Cardiac fibroblast (primary cell): Measurements from ENCODE around the gene C20orf141.

Experiments
- DNase-seq, 2 donors: peaks; one replicate each; pipeline versions ENCODE4 v3.0.0 to v3.0.0-alpha.2; 2010; ENCODE audit warnings: low read depth in 2 of 2
- H3K4me3 ChIP-seq, 2 donors: replicated peaks in 1 of 2; 1 replicate in 1 of 2; 2 replicates in 1 of 2; pipeline ENCODE4 v1.5.1; 2011; ENCODE audit warnings: low read depth in 2 of 2, low read length in 2 of 2, mild to moderate bottlenecking in 2 of 2, moderate library complexity in 1 of 2
- CTCF ChIP-seq: IDR thresholded peaks from one replicate; pipeline ENCODE4 v1.5.1; 2011; ENCODE audit warnings: low read depth, mild to moderate bottlenecking, low read length, inconsistent platforms

C20orf141 gene

GRCh38 chr20:2849529-2849928 lies 34.7 kb downstream of the C20orf141 start:
- no peak for TF ChIP-seq CTCF
- H3K4me3 ChIP-seq: no peak overlapping the region
- no peak for DNase-seq

GRCh38 chr20:2851086-2851485 lies 36.3 kb downstream of the C20orf141 start:
- H3K4me3 ChIP-seq: no peak overlapping the region
- DNase-seq: no peak
- no peak for TF ChIP-seq CTCF

- H3K4me3 ChIP-seq: no peak overlapping the region
- DNase-seq: no peak
- no peak for TF ChIP-seq CTCF
Observed at GRCh38 chr20:2858591-2858990, 43.8 kb downstream of the C20orf141 start.

- no peak overlapping the region for H3K4me3 ChIP-seq
- no peak for TF ChIP-seq CTCF
- peak; percentile 14 to 82 for DNase-seq
Observed at GRCh38 chr20:2859330-2860121, 44.7 kb downstream of the C20orf141 start.

- no peak overlapping the region for H3K4me3 ChIP-seq
- no peak for TF ChIP-seq CTCF
- DNase-seq: no peak
Observed at GRCh38 chr20:2864626-2865025, 49.8 kb downstream of the C20orf141 start.

- TF ChIP-seq CTCF: no peak
- no peak overlapping the region for H3K4me3 ChIP-seq
- DNase-seq: no peak
Observed at GRCh38 chr20:2865101-2865500, 50.3 kb downstream of the C20orf141 start.
